IgD-negative memory B cell (primary cell): ENCODE data around the gene SZT2. TPM values are rescaled to one million over a fixed set of nuclear protein-coding genes. Genes with fewer than 3 reads are reported as not detected.

Experiments used
- H3K27ac Mint-ChIP-seq, 3 donors: one replicate each; pipeline ENCODE4 v1.8.0; 2020 to 2022; ENCODE audit warnings: mild to moderate bottlenecking in 3 of 3, mixed read lengths in 3 of 3, moderate library complexity in 1 of 3
- H3K27me3 Mint-ChIP-seq: one replicate; pipeline ENCODE4 v1.8.0; 2021; ENCODE audit warnings: mixed read lengths
- H3K36me3 Mint-ChIP-seq: one replicate; pipeline ENCODE4 v1.8.0; 2020; ENCODE audit warnings: mild to moderate bottlenecking, mixed read lengths
- H3K4me1 Mint-ChIP-seq, 3 donors: one replicate each; pipeline ENCODE4 v1.8.0; 2020 to 2022; ENCODE audit warnings: mixed read lengths in 3 of 3, mild to moderate bottlenecking in 1 of 3
- H3K4me3 Mint-ChIP-seq, 4 donors: one replicate each; pipeline ENCODE4 v1.8.0; 2020 to 2022; ENCODE audit warnings: mild to moderate bottlenecking in 4 of 4, mixed read lengths in 4 of 4, moderate library complexity in 3 of 4
- H3K9me3 Mint-ChIP-seq, 3 donors: one replicate each; pipeline ENCODE4 v1.8.0; 2020 to 2021; ENCODE audit warnings: mixed read lengths in 3 of 3, mild to moderate bottlenecking in 1 of 3
- polyA plus RNA-seq: library from polyadenylated mRNA; unstranded; fragments of 300-500 nt; fragmentation: Illumina TruSeq; gene quantifications from one replicate; pipeline ENCODE4 v1.2.3, GENCODE V29; 2021

Gene SZT2
- polyA plus RNA-seq, 1 donor from 2014 or later: 8.0 TPM

DNA sequence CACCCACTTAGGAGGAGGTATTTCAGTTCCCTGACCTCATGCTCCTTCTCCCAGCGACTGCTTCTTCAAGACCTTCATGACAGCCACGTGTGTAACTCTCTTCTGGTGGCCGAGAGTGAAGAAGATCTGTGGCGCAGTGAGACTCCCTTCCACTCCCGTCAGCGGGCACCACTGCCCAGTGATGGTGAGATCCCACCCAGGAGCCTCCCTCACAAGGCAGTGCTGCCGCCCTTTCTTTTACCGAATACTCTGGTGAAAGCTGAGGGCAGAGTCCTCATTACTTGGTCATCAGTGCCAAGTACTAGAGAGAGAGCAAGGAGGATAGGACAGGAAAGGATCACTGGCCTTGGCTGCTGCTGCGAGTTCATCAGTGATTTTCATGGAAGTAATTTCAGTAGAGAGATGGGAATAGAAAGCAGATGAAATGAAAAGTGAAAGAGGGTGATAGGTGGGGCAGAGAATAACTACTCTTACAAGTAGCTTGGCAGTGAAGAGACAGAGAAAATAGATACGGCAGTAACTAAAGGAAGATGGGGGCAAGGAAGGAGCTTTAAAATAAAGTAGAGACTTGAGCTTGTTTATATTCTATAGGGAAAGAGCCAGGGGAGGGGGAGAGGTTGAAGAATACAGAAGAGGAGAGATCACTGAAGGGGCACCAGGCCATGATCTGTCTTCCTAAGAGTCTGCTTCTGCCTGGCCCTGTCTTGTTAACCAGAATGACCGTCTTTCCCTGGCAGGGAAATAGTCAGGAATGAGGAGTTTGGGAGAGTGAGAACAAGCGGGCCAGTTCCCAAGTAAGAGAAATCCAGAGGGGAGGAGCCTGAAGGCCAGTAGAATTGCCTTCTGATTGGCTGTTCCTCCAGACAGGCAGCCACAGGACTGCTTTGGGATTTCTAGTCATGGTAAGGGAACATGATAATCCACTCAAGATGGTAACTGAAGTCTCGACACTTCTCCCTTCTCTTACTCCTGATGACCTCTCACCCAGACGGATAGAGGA, 45.7 kb downstream of the SZT2 start:
- peaks cover 9% of the 10 kb centered on the region for H3K36me3 Mint-ChIP-seq
- H3K4me1 Mint-ChIP-seq: no peaks in the 10 kb centered on the region
- no peaks in the 10 kb centered on the region for H3K27me3 Mint-ChIP-seq
- peak overlapping the region in 2 of 3 donors; percentile 5 to 22 for H3K27ac Mint-ChIP-seq
- H3K4me3 Mint-ChIP-seq: no peak overlapping the region
- H3K9me3 Mint-ChIP-seq: no peaks in the 10 kb centered on the region

DNA sequence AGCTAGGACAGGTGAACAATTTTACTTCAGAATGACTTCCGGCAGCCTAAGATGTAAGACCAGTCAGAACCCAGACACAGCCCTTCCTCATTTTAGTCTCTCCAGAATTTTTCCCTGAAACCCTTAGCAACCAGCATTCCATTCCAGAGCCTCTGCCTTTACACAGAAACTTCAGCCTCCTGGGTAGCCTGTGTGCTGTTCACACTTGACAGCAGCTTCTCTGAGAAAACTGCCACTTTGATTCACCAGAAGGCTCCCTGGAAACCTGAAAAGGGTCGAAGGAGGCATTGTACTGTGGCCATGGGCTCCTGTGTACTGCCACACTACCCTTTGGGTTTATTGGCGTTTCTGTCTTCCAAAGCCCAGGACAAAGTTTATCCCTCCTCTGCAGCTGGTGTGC, 46.7 kb downstream of the SZT2 start:
- H3K27me3 Mint-ChIP-seq: no peaks in the 10 kb centered on the region
- H3K27ac Mint-ChIP-seq: no peak overlapping the region
- H3K4me1 Mint-ChIP-seq: no peaks in the 10 kb centered on the region
- no peak overlapping the region for H3K4me3 Mint-ChIP-seq
- no peaks in the 10 kb centered on the region for H3K9me3 Mint-ChIP-seq
- peaks cover 7% of the 10 kb centered on the region for H3K36me3 Mint-ChIP-seq

DNA sequence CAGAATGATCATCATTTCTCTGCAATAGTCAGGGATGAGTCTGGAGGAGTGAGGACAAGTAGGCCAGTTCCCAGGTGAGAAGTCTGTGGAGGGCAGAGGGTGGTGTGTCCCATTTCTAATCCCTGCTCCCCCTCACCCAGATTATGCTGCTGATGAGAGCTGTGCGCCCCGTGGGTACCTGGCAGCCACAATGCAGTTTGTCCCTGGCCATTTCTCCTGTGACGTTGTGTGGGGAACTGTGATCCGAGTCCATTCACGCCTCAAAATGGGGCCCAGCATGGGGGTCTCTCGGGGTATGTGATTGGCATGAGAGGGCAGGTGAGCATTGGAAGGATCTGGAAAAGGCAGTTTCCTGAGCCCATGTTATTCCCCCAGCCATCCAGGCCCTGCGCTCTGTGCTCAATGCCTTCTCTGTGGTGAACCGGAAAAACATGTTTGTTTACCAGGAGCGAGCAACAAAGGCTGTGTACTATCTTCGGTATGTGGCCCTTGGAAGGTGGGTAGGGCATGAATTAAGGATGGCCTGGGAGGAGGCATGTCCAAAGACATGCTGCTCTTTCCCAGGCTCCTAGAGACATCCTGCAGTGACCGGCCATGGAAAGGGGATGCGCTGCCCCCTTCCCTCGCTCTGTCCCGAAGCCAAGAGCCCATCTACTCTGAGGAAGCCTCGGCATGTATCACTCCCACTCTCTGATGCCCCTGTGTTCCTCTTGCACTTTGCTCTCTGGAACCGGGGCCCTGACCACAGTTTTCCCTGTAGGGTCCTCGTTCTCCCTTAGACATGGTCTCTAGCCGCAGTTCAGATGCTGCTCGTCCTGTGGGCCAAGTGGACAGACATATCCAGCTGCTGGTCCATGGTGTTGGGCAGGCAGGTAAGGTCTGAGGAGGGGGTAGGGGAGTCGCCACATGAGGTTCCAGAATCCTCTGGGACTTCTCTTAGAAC, 47.6 kb downstream of the SZT2 start:
- peaks cover 2% of the 10 kb centered on the region for H3K36me3 Mint-ChIP-seq
- H3K27me3 Mint-ChIP-seq: no peaks in the 10 kb centered on the region
- H3K4me3 Mint-ChIP-seq: peak overlapping the region in 1 of 4 donors; percentile 43
- H3K4me1 Mint-ChIP-seq: no peaks in the 10 kb centered on the region
- no peaks in the 10 kb centered on the region for H3K9me3 Mint-ChIP-seq
- H3K27ac Mint-ChIP-seq: peak overlapping the region in 1 of 3 donors; percentile 23

DNA sequence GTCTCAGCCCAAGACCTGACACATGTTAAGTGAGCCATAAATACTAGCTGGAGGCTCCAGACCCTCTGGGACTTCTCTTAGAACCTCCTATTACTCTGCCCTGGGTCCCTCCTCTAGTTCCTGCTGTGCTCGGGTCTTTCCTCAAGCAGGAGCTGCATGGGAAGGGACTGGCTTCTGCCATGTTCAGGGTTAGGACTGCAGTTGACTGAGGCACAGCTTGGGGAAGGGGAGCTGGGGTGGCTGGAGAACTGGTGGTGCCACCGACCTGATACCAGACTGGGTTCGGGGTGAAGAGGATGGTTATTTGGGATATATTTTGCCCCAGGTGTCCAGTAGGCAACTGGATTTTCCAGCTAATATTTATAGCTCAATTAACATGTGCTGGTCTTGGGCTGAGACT, 48.3 kb downstream of the SZT2 start:
- Mint-ChIP-seq H3K36me3 (peaks cover 2% of the 10 kb centered on the region), H3K4me3 (no peak overlapping the region), H3K4me1 (no peaks in the 10 kb centered on the region), H3K9me3 (no peaks in the 10 kb centered on the region), H3K27me3 (no peaks in the 10 kb centered on the region), H3K27ac (peak overlapping the region in 1 of 3 donors; percentile 23)

DNA sequence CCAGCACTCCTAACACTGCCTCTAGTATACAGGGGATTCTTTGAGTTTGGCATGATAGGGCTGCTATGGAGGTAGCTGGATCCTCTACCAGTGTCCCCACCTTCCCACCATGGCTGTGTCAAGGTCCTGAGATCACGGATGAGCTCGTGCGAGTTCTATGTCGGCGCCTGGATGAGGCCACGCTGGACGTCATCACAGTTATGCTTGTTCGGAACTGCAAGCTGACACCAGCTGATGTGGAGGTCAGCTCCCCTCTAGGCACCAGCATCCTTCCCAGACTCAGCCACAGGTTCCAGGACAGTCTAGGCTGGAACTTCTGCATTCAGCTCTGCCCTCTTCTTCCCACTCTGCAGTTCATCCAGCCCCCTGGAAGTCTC, 48.9 kb downstream of the SZT2 start:
- H3K27me3 Mint-ChIP-seq: no peaks in the 10 kb centered on the region
- no peaks in the 10 kb centered on the region for H3K9me3 Mint-ChIP-seq
- H3K36me3 Mint-ChIP-seq: no peaks in the 10 kb centered on the region
- H3K4me3 Mint-ChIP-seq: no peak overlapping the region
- H3K27ac Mint-ChIP-seq: no peak overlapping the region
- H3K4me1 Mint-ChIP-seq: no peaks in the 10 kb centered on the region

DNA sequence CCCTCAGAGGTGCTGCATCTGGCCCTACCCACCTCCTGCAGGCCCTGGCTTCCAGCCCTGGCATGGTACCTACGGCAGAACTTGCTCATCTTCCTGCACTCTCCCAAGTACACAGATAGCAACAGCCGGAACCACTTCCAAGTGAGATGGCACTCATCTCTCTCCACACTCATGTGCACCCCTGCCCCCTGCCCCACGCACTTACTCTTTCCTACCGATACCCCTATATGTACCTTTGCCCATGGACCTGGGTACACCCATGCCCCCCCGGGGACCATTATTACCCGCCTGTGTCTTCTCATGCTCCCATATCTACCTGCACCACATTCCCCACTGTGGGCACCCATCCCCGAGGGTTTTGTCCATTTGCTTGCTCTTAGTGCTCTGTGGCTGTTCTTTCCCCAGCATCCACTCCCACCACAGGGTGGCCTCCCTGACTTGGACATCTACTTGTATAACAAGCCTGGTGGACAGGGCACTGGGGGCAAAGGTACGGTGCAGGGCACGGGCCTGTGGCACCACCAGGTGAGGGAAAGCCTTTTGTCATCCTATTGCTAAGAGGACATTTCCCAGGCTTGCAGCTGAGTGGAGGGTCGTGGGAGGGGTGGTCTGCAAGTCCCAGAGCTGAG, 49.4 kb downstream of the SZT2 start:
- Mint-ChIP-seq H3K27me3 (no peaks in the 10 kb centered on the region), H3K36me3 (no peaks in the 10 kb centered on the region), H3K9me3 (no peaks in the 10 kb centered on the region), H3K4me3 (no peak overlapping the region), H3K4me1 (no peaks in the 10 kb centered on the region), H3K27ac (no peak overlapping the region)

DNA sequence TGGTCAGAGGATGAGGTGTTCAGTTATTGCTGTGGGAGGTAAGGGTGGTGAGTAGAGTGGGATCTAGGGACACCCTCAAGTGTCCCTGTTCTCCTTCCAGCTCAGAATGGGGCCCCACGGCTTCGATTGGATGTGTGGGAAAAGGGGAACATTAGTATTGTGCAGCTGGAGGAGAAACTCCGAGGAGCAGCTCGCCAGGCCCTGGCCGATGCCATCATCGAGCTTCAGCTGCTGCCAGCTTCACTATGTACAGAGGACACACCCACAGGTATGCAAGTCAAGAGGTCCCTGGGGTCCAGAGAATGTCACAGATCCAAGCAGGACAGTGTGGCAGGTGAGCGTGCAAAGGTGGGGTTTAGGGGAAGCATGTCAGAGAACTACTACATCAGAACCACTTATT, 50.1 kb downstream of the SZT2 start:
- Mint-ChIP-seq H3K36me3 (no peaks in the 10 kb centered on the region), H3K9me3 (no peaks in the 10 kb centered on the region), H3K4me1 (no peaks in the 10 kb centered on the region), H3K27ac (no peak overlapping the region), H3K4me3 (no peak overlapping the region), H3K27me3 (no peaks in the 10 kb centered on the region)

DNA sequence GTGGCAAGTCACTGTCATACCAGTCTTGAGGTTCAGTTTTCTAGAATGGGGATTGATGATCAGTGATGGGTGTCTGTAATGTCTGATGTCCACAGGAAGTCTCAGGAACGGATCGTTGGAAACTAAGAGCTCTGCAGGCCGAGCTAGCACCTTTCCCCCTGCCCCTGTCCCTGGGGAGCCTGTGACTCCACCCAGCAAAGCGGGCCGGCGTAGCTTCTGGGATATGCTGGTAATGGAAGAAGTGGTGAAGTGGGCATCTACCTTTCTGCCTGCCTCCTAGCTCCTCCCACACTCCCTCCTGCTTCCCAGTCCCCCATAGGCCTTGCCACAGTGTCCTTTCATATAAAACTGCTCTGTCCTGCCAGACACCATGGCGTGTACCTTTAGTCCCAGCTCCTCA, 50.7 kb downstream of the SZT2 start:
- H3K4me3 Mint-ChIP-seq: no peak overlapping the region
- H3K36me3 Mint-ChIP-seq: peaks cover under 1% of the 10 kb centered on the region
- no peaks in the 10 kb centered on the region for H3K27me3 Mint-ChIP-seq
- H3K4me1 Mint-ChIP-seq: no peaks in the 10 kb centered on the region
- H3K27ac Mint-ChIP-seq: no peak overlapping the region
- no peaks in the 10 kb centered on the region for H3K9me3 Mint-ChIP-seq

DNA sequence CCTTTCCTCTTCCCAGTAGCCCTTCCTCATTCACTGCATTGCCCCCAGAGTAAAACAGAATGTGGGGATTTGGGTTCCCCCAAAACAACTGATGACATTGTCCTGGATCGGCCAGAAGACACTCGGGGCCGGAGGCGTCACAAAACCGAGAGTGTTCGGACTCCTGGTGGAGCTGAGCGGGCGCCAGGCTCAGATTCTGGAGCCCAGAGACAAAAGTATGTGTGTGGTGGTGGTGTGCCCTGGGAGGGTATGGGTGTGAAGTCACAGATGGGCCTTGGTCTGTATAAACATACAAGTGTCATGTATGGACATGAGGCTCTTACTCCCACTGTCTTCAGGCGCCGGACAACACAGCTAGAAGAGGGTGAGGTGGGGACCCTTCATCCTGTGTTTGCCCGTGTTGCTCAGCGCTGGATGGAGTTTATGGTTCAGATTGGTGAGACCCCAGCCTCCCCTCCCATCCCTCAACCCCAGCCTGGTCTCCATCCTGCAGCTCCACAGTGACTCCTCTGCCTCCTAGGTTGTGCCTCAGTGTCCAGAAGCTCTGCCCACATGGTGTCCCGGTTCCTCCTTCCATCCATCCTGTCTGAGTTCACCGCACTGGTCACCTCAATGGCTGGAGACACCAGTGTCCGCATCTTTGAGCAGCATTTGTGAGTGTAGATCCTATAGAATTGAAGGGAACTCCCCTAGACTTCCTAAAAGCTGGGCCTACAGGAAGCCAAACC, 51.6 kb downstream of the SZT2 start:
- no peak overlapping the region for H3K27ac Mint-ChIP-seq
- H3K36me3 Mint-ChIP-seq: peaks cover 4% of the 10 kb centered on the region
- no peaks in the 10 kb centered on the region for H3K9me3 Mint-ChIP-seq
- no peak overlapping the region for H3K4me3 Mint-ChIP-seq
- H3K27me3 Mint-ChIP-seq: no peaks in the 10 kb centered on the region
- H3K4me1 Mint-ChIP-seq: no peaks in the 10 kb centered on the region

DNA sequence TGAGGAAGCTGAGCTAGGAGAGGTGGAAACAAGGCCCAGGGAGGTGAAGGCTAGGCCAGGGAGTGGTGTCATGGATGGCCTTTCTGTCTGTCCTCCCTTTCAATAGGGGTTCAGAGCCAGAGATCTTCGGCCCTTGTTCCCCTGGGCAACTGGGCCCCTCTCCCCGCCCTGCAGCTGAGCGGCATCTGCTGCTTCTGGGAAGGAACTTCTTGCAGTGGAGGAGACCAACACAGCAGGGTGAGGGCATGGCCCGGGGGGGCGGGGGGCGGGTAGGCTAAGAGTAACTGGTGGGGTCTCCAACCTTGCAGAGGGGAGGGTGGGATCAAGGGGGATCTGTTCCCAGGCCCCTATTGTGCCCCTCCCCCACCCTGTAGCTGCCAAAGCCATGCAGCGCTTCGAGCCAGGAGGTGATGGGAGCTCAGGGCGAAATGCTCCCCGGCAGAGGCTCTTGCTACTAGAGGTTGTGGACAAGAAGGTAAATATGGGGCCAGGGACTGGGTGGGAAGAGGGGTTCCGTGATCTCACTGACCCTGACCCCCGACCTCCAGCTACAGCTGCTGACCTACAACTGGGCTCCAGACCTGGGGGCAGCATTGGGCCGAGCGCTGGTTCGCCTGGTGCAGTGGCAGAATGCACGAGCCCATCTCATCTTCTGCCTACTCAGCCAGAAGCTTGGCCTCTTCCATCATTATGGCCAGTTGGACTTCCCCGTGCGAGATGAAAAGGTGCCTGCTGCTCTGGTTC, 52.4 kb downstream of the SZT2 start:
- Mint-ChIP-seq H3K27ac (no peak overlapping the region), H3K36me3 (peaks cover 4% of the 10 kb centered on the region), H3K27me3 (no peaks in the 10 kb centered on the region), H3K9me3 (no peaks in the 10 kb centered on the region), H3K4me3 (no peak overlapping the region), H3K4me1 (no peaks in the 10 kb centered on the region)

DNA sequence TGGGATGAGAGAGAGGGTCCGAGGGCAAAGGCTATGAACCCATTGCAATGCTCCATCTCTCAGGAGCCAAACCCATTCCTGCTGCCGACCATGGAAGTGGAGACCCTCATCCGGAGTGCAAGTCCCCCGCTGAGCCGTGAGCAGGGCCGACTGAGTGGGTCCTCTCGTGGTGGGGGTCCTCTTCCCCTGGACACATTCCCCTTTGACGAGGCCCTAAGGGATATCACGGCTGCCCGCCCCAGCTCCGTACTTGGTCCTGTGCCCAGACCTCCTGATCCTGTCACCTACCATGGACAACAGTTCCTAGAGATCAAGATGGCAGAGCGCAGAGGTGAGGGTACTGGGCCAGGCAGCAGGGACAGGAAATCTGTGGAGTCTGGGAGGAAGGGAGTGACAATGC, 53.1 kb downstream of the SZT2 start:
- Mint-ChIP-seq H3K27me3 (no peaks in the 10 kb centered on the region), H3K4me1 (no peaks in the 10 kb centered on the region), H3K9me3 (no peaks in the 10 kb centered on the region), H3K4me3 (no peak overlapping the region), H3K36me3 (peaks cover 4% of the 10 kb centered on the region), H3K27ac (no peak overlapping the region)

DNA sequence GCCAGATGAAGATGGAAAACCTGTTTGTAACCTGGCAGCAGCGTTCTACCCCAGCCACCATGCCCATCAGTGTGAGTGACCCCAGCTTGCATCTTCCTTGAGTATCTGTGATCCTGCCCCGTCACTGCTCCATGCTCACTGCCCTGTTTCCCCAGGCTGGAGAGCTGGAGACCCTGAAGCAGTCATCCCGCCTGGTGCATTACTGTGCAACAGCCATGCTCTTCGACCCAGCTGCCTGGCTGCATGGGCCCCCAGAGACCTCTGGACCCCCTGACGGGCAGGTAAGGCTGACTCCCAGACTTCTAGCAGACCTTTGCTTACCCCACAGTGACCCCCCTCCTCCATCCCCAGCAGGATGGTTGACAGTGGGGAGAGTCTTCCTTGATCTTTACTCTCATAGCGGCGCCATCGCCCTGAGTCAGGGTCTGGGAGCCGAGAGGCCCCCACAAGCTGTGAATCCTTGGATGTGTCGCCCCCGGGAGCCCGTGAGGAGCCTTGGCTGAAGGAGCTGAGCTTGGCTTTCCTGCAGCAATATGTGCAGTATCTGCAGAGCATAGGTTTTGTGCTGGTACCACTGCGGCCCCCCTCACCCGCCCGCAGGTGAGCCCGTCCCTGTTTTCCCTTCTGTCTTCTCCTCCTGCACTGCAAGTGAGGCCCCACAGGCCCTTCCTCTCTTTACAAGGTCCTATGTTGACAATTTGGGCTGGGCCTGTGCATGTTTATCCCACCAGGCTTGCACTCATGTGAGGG, 53.7 kb downstream of the SZT2 start:
- H3K4me3 Mint-ChIP-seq: no peak overlapping the region
- H3K27ac Mint-ChIP-seq: no peak overlapping the region
- no peaks in the 10 kb centered on the region for H3K4me1 Mint-ChIP-seq
- no peaks in the 10 kb centered on the region for H3K27me3 Mint-ChIP-seq
- peaks cover 4% of the 10 kb centered on the region for H3K36me3 Mint-ChIP-seq
- H3K9me3 Mint-ChIP-seq: no peaks in the 10 kb centered on the region

DNA sequence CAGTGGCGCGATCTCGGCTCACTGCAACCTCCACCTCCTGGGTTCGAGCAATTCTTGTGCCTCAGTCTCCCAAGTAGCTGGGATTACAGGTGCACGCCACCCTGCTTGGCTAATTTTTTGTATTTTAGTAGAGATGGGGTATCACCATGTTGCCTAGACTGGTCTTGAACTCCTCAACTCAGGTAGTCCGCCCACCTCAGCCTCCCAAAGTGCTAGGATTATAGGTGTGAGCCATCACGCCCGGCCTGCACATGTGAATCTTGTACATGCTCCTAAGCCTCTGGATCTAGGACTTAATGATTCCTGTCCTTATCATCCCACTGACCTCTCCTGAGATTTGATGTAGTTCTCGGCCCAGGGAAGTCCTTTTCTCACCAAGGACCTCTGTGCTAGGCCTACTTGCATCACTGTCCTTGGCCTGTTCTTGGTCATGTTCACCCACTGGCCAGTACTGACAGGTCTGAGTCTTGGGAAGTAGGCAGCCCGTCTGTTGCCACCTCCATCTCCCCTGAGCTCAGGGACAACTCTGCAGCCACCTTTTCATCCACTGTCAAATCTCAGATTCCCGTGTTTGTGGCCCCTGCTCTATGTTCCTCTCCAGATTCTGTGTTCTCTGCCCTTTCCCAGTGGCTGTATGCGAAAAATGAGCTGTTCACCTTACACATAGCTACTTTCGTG, 54.6 kb downstream of the SZT2 start:
- Mint-ChIP-seq H3K27me3 (no peaks in the 10 kb centered on the region), H3K36me3 (peaks cover 4% of the 10 kb centered on the region), H3K4me3 (no peak overlapping the region), H3K4me1 (no peaks in the 10 kb centered on the region), H3K27ac (no peak overlapping the region), H3K9me3 (no peaks in the 10 kb centered on the region)
